GM12878 (cell line): ENCODE measurements around the gene BAZ1B. TPM values are rescaled to one million over a fixed set of nuclear protein-coding genes. Genes with fewer than 3 reads are reported as not detected.
"Not testable (repeated sequence)": the region's sequence is repeated elsewhere in the genome, so short reads cannot be mapped to it uniquely, and the experiment has no call there.

ENCODE experiments used
- ATAC-seq: fragments of 200-7000 bp; cut with Tn5 transposase; 3 replicates; pipeline ENCODE4 v1.9.1; 2020; ENCODE audit warnings: mild to moderate bottlenecking, moderate library complexity
- BruUV-seq: library from RNA; stranded (reverse); fragments of 400-500 nt; replicated peaks from 2 replicates; lab custom pipeline; 2021; lab: Mats Ljungman, UMichigan
- CTCF ChIA-PET: fragments of 300-600 bp; sonication (Branson Sonifier 250); formaldehyde crosslinking; extraction: SDS; loops from one replicate; lab custom pipeline; 2021; ENCODE audit warnings: inconsistent platforms; lab: Yijun Ruan, JAX
- POLR2A ChIA-PET: fragments of 350-600 bp; formaldehyde crosslinking; extraction: SDS; loops from one replicate; lab custom pipeline; 2021; ENCODE audit warnings: inconsistent platforms; lab: Charles Lee
- RAD21 ChIA-PET: fragments of 300-600 bp; sonication (Branson Sonifier 250); formaldehyde crosslinking; loops from one replicate; lab custom pipeline; 2023; ENCODE audit warnings: antibody characterized with exemption; ENCODE audit not compliant: unreplicated experiment; lab: Charles Lee
- SMC1A ChIA-PET: fragments of 300-600 bp; sonication (Branson Sonifier 250); formaldehyde crosslinking; loops from one replicate; lab custom pipeline; 2023; ENCODE audit not compliant: unreplicated experiment, uncharacterized antibody; lab: Charles Lee
- DNase-seq: peaks from one replicate; pipeline ENCODE4 v3.0.0-alpha.2; 2011; ENCODE audit warnings: low read depth, low spot score
- FAIRE-seq: peaks from 3 replicates; lab custom pipeline; 2011; peaks lifted over from hg19 to GRCh38; lab: Jason Lieb, UNC
- H2AFZ ChIP-seq: 2 replicates; pipeline ENCODE4 v1.6.0; 2011; ENCODE audit warnings: low read depth, low read length, control low read depth; ENCODE audit not compliant: control insufficient read depth
- H3K27ac ChIP-seq: 2 replicates; pipeline ENCODE4 v1.5.1; 2011; ENCODE audit warnings: control low read depth; ENCODE audit not compliant: control insufficient read depth, insufficient read depth
- H3K27me3 ChIP-seq, 2 experiments: replicated peaks in 1 of 2; 2 replicates each; pipeline versions ENCODE4 v1.6.0 to v1.6.1; 2011; ENCODE audit warnings: low read length in 1 of 2; ENCODE audit not compliant: control insufficient read depth in 2 of 2, insufficient read depth in 2 of 2
- H3K36me3 ChIP-seq, 2 experiments: 2 replicates each; pipeline ENCODE4 v1.5.1; 2011; ENCODE audit warnings: low read length in 1 of 2; ENCODE audit not compliant: control insufficient read depth in 2 of 2, insufficient read depth in 2 of 2
- H3K4me1 ChIP-seq: 2 replicates; pipeline ENCODE4 v1.6.1; 2011; ENCODE audit warnings: mild to moderate bottlenecking, low read length, moderate library complexity, mixed read lengths; ENCODE audit not compliant: control insufficient read depth, insufficient read depth
- H3K4me2 ChIP-seq: 2 replicates; pipeline ENCODE4 v1.6.0; 2011; ENCODE audit warnings: control low read depth; ENCODE audit not compliant: control insufficient read depth, insufficient read depth
- H3K4me3 ChIP-seq: fragments of 200-600 bp; sonication (generic); 2 replicates; pipeline ENCODE4 v1.5.1; 2016
- H3K79me2 ChIP-seq: 2 replicates; pipeline ENCODE4 v1.6.0; 2011; ENCODE audit warnings: low read length; ENCODE audit not compliant: control insufficient read depth, insufficient read depth
- H3K9ac ChIP-seq: 2 replicates; pipeline ENCODE4 v1.8.0; 2011; ENCODE audit warnings: low read length, control low read depth, mixed read lengths; ENCODE audit not compliant: control insufficient read depth, insufficient read depth
- H3K9me3 ChIP-seq: replicated peaks from 3 replicates; pipeline ENCODE4 v1.5.1; 2011; ENCODE audit warnings: mild to moderate bottlenecking, low read length; ENCODE audit not compliant: control insufficient read depth, insufficient read depth
- H4K20me1 ChIP-seq: 2 replicates; pipeline ENCODE4 v1.6.0; 2011; ENCODE audit not compliant: control insufficient read depth, insufficient read depth
- BACH1 ChIP-seq: fragments of 450-650 bp; IDR thresholded peaks from 2 replicates; pipeline ENCODE4 v1.6.1; 2017; ENCODE audit warnings: mild to moderate bottlenecking, borderline replicate concordance
- BHLHE40 ChIP-seq, 2 experiments: fragments of 450-650 bp in 1 of 2; IDR thresholded peaks; 2 replicates each; pipeline ENCODE4 v1.6.1; 2011 to 2017; ENCODE audit warnings: low read depth in 2 of 2, borderline replicate concordance in 1 of 2, improper control_type of control experiment in 1 of 2, low read length in 1 of 2, mild to moderate bottlenecking in 1 of 2
- KAT2A ChIP-seq: conservative IDR thresholded peaks from 2 replicates; pipeline ENCODE4 v1.6.1; 2011; ENCODE audit warnings: low read depth, low read length; ENCODE audit not compliant: control insufficient read depth
- PAX8 ChIP-seq: fragments of 450-650 bp; IDR thresholded peaks from 2 replicates; pipeline ENCODE4 v1.6.1; 2017; ENCODE audit warnings: mild to moderate bottlenecking, moderate library complexity
- YY1 ChIP-seq: IDR thresholded peaks from 2 replicates; pipeline ENCODE4 v1.6.1; 2011; ENCODE audit warnings: low read depth, mild to moderate bottlenecking, low read length
- WGBS: methylation state at CpG from one replicate; pipeline ENCODE4 v1.1.6; 2016; ENCODE audit warnings: low lambda C conversion rate; ENCODE audit not compliant: insufficient replicate concordance, insufficient coverage; ENCODE audit errors: missing lambda C conversion rate; 5-methylcytosine and 5-hydroxymethylcytosine counted together
- in situ Hi-C: fragments of 300-500 bp; cut with MboI; formaldehyde crosslinking; loops from 9 replicates; pipeline ENCODE4 v1.14.3; 2018; ENCODE audit warnings: mixed read lengths
- intact Hi-C: fragments of 100-400 bp; cut with micrococcal nuclease; formaldehyde crosslinking; loops from one replicate; pipeline ENCODE4 v1.14.2; 2022; ENCODE audit not compliant: unreplicated experiment
- polyA plus RNA-seq, 11 experiments: library from polyadenylated mRNA; depleted of rRNA in 4 of 11; unstranded in 6 of 11; stranded (reverse) in 5 of 11; fragments of >200 nt; fragmentation: Nextera tagmentation in 4 of 11; fragmentation: Illumina TruSeq in 1 of 11; extraction: Ambion mirVana in 4 of 11; extraction: Trizol in 1 of 11; gene quantifications; 1 replicate in 1 of 11; 2 replicates in 10 of 11; pipeline versions ENCODE4 v1.2.1 to v1.2.3, GENCODE V29; 2011 to 2016; ENCODE audit warnings: inconsistent platforms in 2 of 11, missing spikeins in 2 of 11, low read depth in 1 of 11
- total RNA-seq, 4 experiments: library from RNA; depleted of rRNA in 3 of 4; stranded (reverse); fragments of >200 nt in 3 of 4; fragmentation: Illumina TruSeq in 1 of 4; extraction: Trizol in 1 of 4; gene quantifications; 2 replicates each; pipeline versions ENCODE4 v1.2.1 to v1.2.3, GENCODE V29; 2013 to 2021
- TF ChIP-seq, protein P1 (sequence below): fragments of 450-650 bp; IDR thresholded peaks from 2 replicates; pipeline ENCODE4 v1.6.1; 2017; ENCODE audit warnings: antibody characterized with exemption, mild to moderate bottlenecking, moderate library complexity
- TF ChIP-seq, protein P2 (sequence below): fragments of 150-350 bp; IDR thresholded peaks from 2 replicates; pipeline ENCODE4 v1.6.1; 2014; ENCODE audit warnings: mild to moderate bottlenecking, low read depth, low read length
- TF ChIP-seq, protein P3 (sequence below): IDR thresholded peaks from 2 replicates; pipeline ENCODE4 v1.6.1; 2012; ENCODE audit warnings: low read length, inconsistent platforms
- TF ChIP-seq, protein P4 (sequence below): IDR thresholded peaks from 2 replicates; pipeline ENCODE4 v1.6.1; 2011; ENCODE audit warnings: mild to moderate bottlenecking, low read depth, low read length, moderate library complexity; ENCODE audit not compliant: insufficient replicate concordance

BAZ1B gene
- total and polyA plus RNA-seq, 10 of the 15 experiments (the other 5 are each of a cell fraction or from before 2014, with no cell fraction given), result 14.0 to 77.4 (median 36.2) TPM

DNA sequence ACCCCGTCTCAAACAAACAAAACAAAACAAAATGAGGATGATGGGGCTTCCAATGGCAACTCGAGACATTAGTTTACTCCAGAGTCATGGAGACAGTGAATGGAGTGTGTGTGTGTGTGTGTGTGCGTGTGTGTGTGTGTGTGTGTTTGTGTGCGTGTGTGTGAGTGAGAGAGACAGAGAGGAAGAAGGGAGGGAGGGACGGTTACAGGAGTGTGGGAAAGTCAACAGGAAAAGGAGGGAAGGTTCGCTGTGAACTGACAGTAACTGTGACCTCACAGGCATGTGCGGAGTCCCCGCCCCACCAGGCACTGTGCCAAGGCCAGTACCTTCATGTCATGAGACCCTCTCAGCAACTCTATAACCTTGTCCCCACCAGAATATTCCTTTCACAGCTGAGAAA is 102.1 kb downstream of the BAZ1B start:
- H3K9me3 ChIP-seq, DNase-seq, H3K36me3 ChIP-seq, H3K4me1 ChIP-seq, BruUV-seq, SMC1A ChIA-PET, H3K4me2 ChIP-seq, H3K27me3 ChIP-seq, ATAC-seq, RAD21 ChIA-PET, FAIRE-seq, H3K79me2 ChIP-seq, H3K4me3 ChIP-seq, H3K27ac ChIP-seq, in situ Hi-C loops, POLR2A ChIA-PET, H4K20me1 ChIP-seq, H3K9ac ChIP-seq, intact Hi-C loops: not testable (repeated sequence)
- peak in 1 of 2 experiments; percentile 68; a peak in 1 of 4 replicates for TF ChIP-seq BHLHE40 (IDR thresholded peaks at IDR 0.05; ENCODE audit: borderline replicate concordance in 1 of 2, low read depth in 2 of 2, low read length in 1 of 2)
- peak overlapping the region; percentile 23; the same call in 1 of the 2 replicates for H2AFZ ChIP-seq
- 41% methylated on average over 7 of the region's 8 CpGs for WGBS
- CTCF ChIA-PET, result interaction anchor here (0.6 kb wide), 1 partner anchor 8 kb away, joined by 3 read pairs; no protein-coding TSS in a partner anchor

DNA sequence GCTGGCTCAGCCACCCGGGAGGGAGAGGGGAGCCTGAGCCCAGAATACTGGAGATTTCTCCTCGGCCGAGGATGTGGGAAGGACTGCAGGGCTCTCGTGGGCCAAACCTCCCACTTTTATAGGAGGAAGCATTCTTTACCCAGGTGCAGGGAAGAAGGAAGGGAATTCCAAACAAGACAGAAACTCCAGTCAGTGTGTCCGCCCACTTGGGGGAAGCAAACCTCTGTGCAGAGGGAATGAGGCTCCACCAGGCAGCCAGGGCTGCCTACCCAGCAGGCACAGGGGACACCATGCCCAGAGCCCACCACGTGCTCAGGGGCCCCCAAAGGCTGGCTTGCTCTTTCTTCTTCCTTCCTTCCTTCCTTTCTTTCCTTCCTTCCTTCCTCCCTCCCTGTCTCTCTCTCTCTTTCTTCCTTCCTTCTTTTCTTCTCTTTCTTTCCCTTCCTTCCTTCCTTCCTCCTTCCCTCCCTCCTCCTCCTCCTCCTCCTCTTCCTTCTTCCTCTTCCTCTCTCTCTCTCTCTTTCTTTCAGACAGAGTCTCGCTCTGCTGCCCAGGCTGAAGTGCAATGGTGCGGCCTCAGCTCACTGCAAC is 103.9 kb downstream of the BAZ1B start:
- Histone ChIP-seq H3K4me2 (no peak overlapping the region), H2AFZ (no peak overlapping the region), H3K27me3 (no peaks in the 10 kb centered on the region), H3K27ac (no peak overlapping the region), H4K20me1 (no peaks in the 10 kb centered on the region), H3K79me2 (no peaks in the 10 kb centered on the region), H3K9me3 (no peaks in the 10 kb centered on the region), H3K4me1 (no peaks in the 10 kb centered on the region), H3K4me3 (no peak overlapping the region), H3K9ac (no peak overlapping the region), H3K36me3 (no peaks in the 10 kb centered on the region)
- no peak for DNase-seq
- CTCF ChIA-PET, result no interaction called here
- RAD21 ChIA-PET, result no interaction called here
- intact Hi-C loops (no loop called here), in situ Hi-C loops (no loop called here)
- POLR2A ChIA-PET, result no interaction called here
- no peak for FAIRE-seq
- no TSS peak for BruUV-seq
- no peak for ATAC-seq
- 37% methylated on average over 8 of the region's 8 CpGs for WGBS
- SMC1A ChIA-PET, result no interaction called here
- TF ChIP-seq PAX8 (no peak), BACH1 (no peak), KAT2A (no peak), YY1 (no peak)
- TF ChIP-seq, protein P1, sequence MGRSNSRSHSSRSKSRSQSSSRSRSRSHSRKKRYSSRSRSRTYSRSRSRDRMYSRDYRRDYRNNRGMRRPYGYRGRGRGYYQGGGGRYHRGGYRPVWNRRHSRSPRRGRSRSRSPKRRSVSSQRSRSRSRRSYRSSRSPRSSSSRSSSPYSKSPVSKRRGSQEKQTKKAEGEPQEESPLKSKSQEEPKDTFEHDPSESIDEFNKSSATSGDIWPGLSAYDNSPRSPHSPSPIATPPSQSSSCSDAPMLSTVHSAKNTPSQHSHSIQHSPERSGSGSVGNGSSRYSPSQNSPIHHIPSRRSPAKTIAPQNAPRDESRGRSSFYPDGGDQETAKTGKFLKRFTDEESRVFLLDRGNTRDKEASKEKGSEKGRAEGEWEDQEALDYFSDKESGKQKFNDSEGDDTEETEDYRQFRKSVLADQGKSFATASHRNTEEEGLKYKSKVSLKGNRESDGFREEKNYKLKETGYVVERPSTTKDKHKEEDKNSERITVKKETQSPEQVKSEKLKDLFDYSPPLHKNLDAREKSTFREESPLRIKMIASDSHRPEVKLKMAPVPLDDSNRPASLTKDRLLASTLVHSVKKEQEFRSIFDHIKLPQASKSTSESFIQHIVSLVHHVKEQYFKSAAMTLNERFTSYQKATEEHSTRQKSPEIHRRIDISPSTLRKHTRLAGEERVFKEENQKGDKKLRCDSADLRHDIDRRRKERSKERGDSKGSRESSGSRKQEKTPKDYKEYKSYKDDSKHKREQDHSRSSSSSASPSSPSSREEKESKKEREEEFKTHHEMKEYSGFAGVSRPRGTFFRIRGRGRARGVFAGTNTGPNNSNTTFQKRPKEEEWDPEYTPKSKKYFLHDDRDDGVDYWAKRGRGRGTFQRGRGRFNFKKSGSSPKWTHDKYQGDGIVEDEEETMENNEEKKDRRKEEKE, result no peak
- TF ChIP-seq, protein P2, sequence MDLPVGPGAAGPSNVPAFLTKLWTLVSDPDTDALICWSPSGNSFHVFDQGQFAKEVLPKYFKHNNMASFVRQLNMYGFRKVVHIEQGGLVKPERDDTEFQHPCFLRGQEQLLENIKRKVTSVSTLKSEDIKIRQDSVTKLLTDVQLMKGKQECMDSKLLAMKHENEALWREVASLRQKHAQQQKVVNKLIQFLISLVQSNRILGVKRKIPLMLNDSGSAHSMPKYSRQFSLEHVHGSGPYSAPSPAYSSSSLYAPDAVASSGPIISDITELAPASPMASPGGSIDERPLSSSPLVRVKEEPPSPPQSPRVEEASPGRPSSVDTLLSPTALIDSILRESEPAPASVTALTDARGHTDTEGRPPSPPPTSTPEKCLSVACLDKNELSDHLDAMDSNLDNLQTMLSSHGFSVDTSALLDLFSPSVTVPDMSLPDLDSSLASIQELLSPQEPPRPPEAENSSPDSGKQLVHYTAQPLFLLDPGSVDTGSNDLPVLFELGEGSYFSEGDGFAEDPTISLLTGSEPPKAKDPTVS, result no peak
- TF ChIP-seq, protein P3, sequence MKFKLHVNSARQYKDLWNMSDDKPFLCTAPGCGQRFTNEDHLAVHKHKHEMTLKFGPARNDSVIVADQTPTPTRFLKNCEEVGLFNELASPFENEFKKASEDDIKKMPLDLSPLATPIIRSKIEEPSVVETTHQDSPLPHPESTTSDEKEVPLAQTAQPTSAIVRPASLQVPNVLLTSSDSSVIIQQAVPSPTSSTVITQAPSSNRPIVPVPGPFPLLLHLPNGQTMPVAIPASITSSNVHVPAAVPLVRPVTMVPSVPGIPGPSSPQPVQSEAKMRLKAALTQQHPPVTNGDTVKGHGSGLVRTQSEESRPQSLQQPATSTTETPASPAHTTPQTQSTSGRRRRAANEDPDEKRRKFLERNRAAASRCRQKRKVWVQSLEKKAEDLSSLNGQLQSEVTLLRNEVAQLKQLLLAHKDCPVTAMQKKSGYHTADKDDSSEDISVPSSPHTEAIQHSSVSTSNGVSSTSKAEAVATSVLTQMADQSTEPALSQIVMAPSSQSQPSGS, result no peak
- TF ChIP-seq, protein P4, sequence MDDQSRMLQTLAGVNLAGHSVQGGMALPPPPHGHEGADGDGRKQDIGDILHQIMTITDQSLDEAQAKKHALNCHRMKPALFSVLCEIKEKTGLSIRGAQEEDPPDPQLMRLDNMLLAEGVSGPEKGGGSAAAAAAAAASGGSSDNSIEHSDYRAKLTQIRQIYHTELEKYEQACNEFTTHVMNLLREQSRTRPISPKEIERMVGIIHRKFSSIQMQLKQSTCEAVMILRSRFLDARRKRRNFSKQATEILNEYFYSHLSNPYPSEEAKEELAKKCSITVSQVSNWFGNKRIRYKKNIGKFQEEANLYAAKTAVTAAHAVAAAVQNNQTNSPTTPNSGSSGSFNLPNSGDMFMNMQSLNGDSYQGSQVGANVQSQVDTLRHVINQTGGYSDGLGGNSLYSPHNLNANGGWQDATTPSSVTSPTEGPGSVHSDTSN, result no peak
